WERI-Rb-1 (cell line): ENCODE results near the gene SLC9A8.
"Not testable (repeated sequence)": the region's sequence is repeated elsewhere in the genome, so short reads cannot be mapped to it uniquely, and the experiment has no call there.

Source experiments
- DNase-seq: peaks from one replicate; pipeline ENCODE4 v3.0.0-alpha.2; 2020
- H3K27ac ChIP-seq: fragments of 250-450 bp; sonication (Bioruptor Pico); 2 replicates; pipeline ENCODE4 v1.5.1; 2020; ENCODE audit warnings: mild to moderate bottlenecking, moderate library complexity
- H3K27me3 ChIP-seq: fragments of 250-450 bp; sonication (Bioruptor Pico); 2 replicates; pipeline ENCODE4 v1.5.1; 2021; ENCODE audit warnings: mild to moderate bottlenecking, low read depth, moderate library complexity; ENCODE audit not compliant: insufficient read depth, severe bottlenecking
- H3K36me3 ChIP-seq: fragments of 250-450 bp; sonication (Bioruptor Pico); 2 replicates; pipeline ENCODE4 v1.5.1; 2020; ENCODE audit warnings: mild to moderate bottlenecking, moderate library complexity
- H3K4me3 ChIP-seq: 2 replicates; pipeline ENCODE4 v1.5.1; 2011; ENCODE audit warnings: low read depth, mild to moderate bottlenecking, control low read depth, low read length
- H3K9me3 ChIP-seq: fragments of 250-450 bp; sonication (Bioruptor Pico); 2 replicates; pipeline ENCODE4 v1.5.1; 2021; ENCODE audit warnings: mild to moderate bottlenecking, moderate library complexity; ENCODE audit not compliant: severe bottlenecking
- CTCF ChIP-seq: IDR thresholded peaks from 2 replicates; pipeline ENCODE4 v1.5.1; 2011; ENCODE audit warnings: low read depth, mild to moderate bottlenecking, control low read depth, inconsistent platforms, low read length

The SLC9A8 gene

GRCh38 chr20:49858076-49858585 is 45.5 kb downstream of the SLC9A8 start:
- no peak for DNase-seq
- Histone ChIP-seq H3K9me3 (no peaks in the 10 kb centered on the region), H3K27ac (no peak overlapping the region), H3K4me3 (no peak overlapping the region), H3K36me3 (no peaks in the 10 kb centered on the region; the same call in 1 of the 2 replicates), H3K27me3 (no peaks in the 10 kb centered on the region)
- no peak for TF ChIP-seq CTCF

DNA sequence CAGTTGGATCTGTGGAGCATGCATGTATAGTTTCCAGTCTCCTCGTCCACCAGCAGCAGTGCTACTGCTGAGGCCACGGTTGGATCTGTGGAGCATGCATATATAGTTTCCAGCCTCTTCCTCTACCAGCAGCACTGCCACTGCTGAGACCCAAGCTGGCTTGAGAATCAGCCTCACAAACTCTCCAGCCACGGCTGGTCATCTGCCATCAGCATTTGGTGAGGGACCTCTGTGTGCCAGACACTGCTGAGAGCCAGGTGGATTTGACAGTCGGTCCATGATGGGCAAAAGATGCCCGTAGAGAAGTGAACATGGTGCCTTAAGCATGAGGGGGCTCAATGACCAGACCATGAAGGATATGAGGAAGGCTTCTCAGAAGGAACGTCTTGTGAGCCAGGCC is 46.4 kb downstream of the SLC9A8 start:
- Histone ChIP-seq H3K27ac (no peak overlapping the region), H3K9me3 (no peaks in the 10 kb centered on the region), H3K27me3 (no peaks in the 10 kb centered on the region), H3K4me3 (no peak overlapping the region), H3K36me3 (no peaks in the 10 kb centered on the region; the same call in 1 of the 2 replicates)
- TF ChIP-seq CTCF: no peak
- no peak for DNase-seq

- H3K4me3 ChIP-seq: no peak overlapping the region
Observed at GRCh38 chr20:49859807-49860206, 47.2 kb downstream of the SLC9A8 start.

GRCh38 chr20:49861232-49861631 is 48.6 kb downstream of the SLC9A8 start:
- H3K4me3 ChIP-seq, H3K27ac ChIP-seq, H3K9me3 ChIP-seq, H3K27me3 ChIP-seq, H3K36me3 ChIP-seq, DNase-seq: not testable (repeated sequence)

More at GRCh38 chr20:49859807-49860206, 47.2 kb downstream of the SLC9A8 start:
- H3K9me3 ChIP-seq: no peaks in the 10 kb centered on the region
- no peaks in the 10 kb centered on the region; the same call in 1 of the 2 replicates for H3K36me3 ChIP-seq
- H3K27me3 ChIP-seq: no peaks in the 10 kb centered on the region
- no peak for TF ChIP-seq CTCF
- no peak for DNase-seq
- H3K27ac ChIP-seq: no peak overlapping the region

DNA sequence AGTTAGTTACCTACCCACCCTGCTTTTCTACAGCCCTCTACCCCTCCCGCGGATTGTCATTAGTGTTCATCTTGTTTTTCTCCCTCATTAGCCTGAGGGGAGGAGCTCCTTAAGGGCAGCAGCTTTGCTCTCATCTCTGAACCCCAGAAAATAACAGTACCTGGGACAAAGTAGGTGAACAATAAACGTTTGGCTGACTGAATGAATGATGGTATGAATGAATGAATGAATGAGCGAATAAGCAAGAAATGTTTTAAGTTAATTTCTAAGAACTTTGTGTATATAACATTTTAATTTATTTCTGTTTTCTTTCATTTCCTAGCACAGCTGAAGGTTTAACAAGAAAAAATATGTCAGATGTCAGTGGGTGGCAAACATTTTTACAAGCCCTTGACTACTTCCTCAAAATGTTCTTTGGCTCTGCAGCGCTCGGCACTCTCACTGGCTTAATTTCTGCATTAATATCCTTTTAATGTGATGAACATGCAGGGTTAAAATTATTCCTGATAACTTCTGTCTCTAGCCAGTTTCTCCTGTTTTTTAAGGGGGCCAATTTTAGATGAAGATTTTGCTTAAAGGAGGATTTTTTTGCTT is 50.1 kb downstream of the SLC9A8 start:
- TF ChIP-seq CTCF: no peak
- DNase-seq: no peak

DNA sequence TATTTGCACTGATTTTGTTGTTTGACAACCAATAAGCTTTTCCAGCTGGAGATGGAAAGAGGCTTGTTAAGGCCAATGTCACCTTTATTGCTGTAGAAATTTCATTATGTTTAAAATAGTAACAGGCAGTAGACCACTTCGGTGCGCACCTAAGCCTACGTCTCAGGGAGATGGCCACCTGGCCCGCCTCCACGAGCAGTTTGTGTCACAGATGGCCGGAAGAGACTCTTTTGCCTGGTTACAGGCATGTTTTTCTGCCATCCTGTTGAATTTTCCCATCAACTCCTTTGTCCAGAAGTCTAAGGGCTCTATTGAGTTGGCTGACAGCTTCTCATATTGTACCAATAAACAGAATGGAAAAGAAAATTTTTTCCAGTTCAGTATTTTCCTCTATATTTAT is 51.0 kb downstream of the SLC9A8 start:
- Histone ChIP-seq H3K27me3 (no peaks in the 10 kb centered on the region), H3K9me3 (no peaks in the 10 kb centered on the region), H3K27ac (no peak overlapping the region), H3K4me3 (no peak overlapping the region), H3K36me3 (peaks cover 8% of the 10 kb centered on the region; the same call in 1 of the 2 replicates)
- peak; percentile 33 for DNase-seq
- TF ChIP-seq CTCF: no peak

More for the DNA sequence above, 50.1 kb downstream of the SLC9A8 start:
- Histone ChIP-seq H3K9me3 (no peaks in the 10 kb centered on the region), H3K4me3 (no peak overlapping the region), H3K27ac (no peak overlapping the region), H3K36me3 (peaks cover 8% of the 10 kb centered on the region; the same call in 1 of the 2 replicates), H3K27me3 (no peaks in the 10 kb centered on the region)
